ENCODE measurements around the gene RNF31. TPM values are rescaled to one million over a fixed set of nuclear protein-coding genes. Genes with fewer than 3 reads are reported as not detected.

The RNF31 gene
- polyA plus RNA-seq, 1 donor: 39.1 TPM

- no peaks in the 10 kb centered on the region for H3K27me3 ChIP-seq (ENCODE audit: control insufficient read depth, insufficient read depth, low read length)
- H3K27ac ChIP-seq (ENCODE audit: low read length): peak within 1 kb of the TSS; percentile 90
- DNase-seq: peak; percentile 98 to 99
- H3K4me1 ChIP-seq (ENCODE audit: control insufficient read depth, insufficient read depth, low read length): peaks cover 30% of the 10 kb centered on the region
- H3K9me3 ChIP-seq (ENCODE audit: control insufficient read depth, low read depth, low read length): no peaks in the 10 kb centered on the region
- H3K36me3 ChIP-seq (ENCODE audit: control insufficient read depth, insufficient read depth, low read length): peaks cover 71% of the 10 kb centered on the region
- no CpG with 5 or more reads among the region's 12 CpGs for WGBS (ENCODE audit: insufficient coverage, low lambda C conversion rate)
- H3K4me3 ChIP-seq (ENCODE audit: low read length): peak within 1 kb of the TSS; percentile 67
These were observed 13.8 kb downstream of the RNF31 start, which contains the start of gene IRF9 for GRCh38 chr14:24160850-24161804. IRF9 (plus strand) TSS chr14:24161265; CDS start chr14:24162145, 880 bp downstream.

- no CpG with 5 or more reads among the region's 8 CpGs for WGBS (ENCODE audit: insufficient coverage, low lambda C conversion rate)
- Histone ChIP-seq H3K4me1 (ENCODE audit: control insufficient read depth, insufficient read depth, low read length) (peaks cover 30% of the 10 kb centered on the region), H3K27ac (ENCODE audit: low read length) (peak overlapping the region; percentile 90), H3K36me3 (ENCODE audit: control insufficient read depth, insufficient read depth, low read length) (peaks cover 72% of the 10 kb centered on the region), H3K4me3 (ENCODE audit: low read length) (peak overlapping the region; percentile 67), H3K9me3 (ENCODE audit: control insufficient read depth, low read depth, low read length) (no peaks in the 10 kb centered on the region), H3K27me3 (ENCODE audit: control insufficient read depth, insufficient read depth, low read length) (no peaks in the 10 kb centered on the region)
- DNase-seq: no peak
These were observed 14.8 kb downstream of the RNF31 start for GRCh38 chr14:24162093-24162492.

GRCh38 chr14:24164518-24164991, 17.3 kb downstream of the RNF31 start:
- peaks cover 68% of the 10 kb centered on the region for H3K36me3 ChIP-seq (ENCODE audit: control insufficient read depth, insufficient read depth, low read length)
- DNase-seq: no peak

GRCh38 chr14:24165785-24166184, 18.5 kb downstream of the RNF31 start:
- Histone ChIP-seq H3K27me3 (ENCODE audit: control insufficient read depth, insufficient read depth, low read length) (no peaks in the 10 kb centered on the region), H3K27ac (ENCODE audit: low read length) (no peak overlapping the region), H3K4me3 (ENCODE audit: low read length) (no peak overlapping the region), H3K4me1 (ENCODE audit: control insufficient read depth, insufficient read depth, low read length) (peaks cover 19% of the 10 kb centered on the region), H3K9me3 (ENCODE audit: control insufficient read depth, low read depth, low read length) (no peaks in the 10 kb centered on the region), H3K36me3 (ENCODE audit: control insufficient read depth, insufficient read depth, low read length) (peaks cover 56% of the 10 kb centered on the region)
- WGBS (ENCODE audit: insufficient coverage, low lambda C conversion rate): 100% methylated on average over 1 of the region's 5 CpGs
- DNase-seq: no peak

More at GRCh38 chr14:24164518-24164991, 17.3 kb downstream of the RNF31 start:
- WGBS (ENCODE audit: insufficient coverage, low lambda C conversion rate): no CpG with 5 or more reads among the region's 14 CpGs
- H3K4me3 ChIP-seq (ENCODE audit: low read length): no peak overlapping the region
- no peak overlapping the region for H3K27ac ChIP-seq (ENCODE audit: low read length)
- no peaks in the 10 kb centered on the region for H3K9me3 ChIP-seq (ENCODE audit: control insufficient read depth, low read depth, low read length)
- peaks cover 30% of the 10 kb centered on the region for H3K4me1 ChIP-seq (ENCODE audit: control insufficient read depth, insufficient read depth, low read length)
- H3K27me3 ChIP-seq (ENCODE audit: control insufficient read depth, insufficient read depth, low read length): no peaks in the 10 kb centered on the region

GRCh38 chr14:24167469-24168114, 20.3 kb downstream of the RNF31 start:
- peaks cover 55% of the 10 kb centered on the region for H3K36me3 ChIP-seq (ENCODE audit: control insufficient read depth, insufficient read depth, low read length)
- 80% methylated on average over 1 of the region's 3 CpGs for WGBS (ENCODE audit: insufficient coverage, low lambda C conversion rate)
- peaks cover 14% of the 10 kb centered on the region for H3K4me1 ChIP-seq (ENCODE audit: control insufficient read depth, insufficient read depth, low read length)

GRCh38 chr14:24171422-24172260, 24.3 kb downstream of the RNF31 start, which contains the start of gene REC8:
REC8 (plus strand) TSS chr14:24172080; CDS start chr14:24172553, 473 bp downstream.
- H3K27ac ChIP-seq (ENCODE audit: low read length): peak within 1 kb of the TSS; percentile 82
- H3K4me1 ChIP-seq (ENCODE audit: control insufficient read depth, insufficient read depth, low read length): peaks cover 13% of the 10 kb centered on the region
- H3K9me3 ChIP-seq (ENCODE audit: control insufficient read depth, low read depth, low read length): no peaks in the 10 kb centered on the region
- WGBS (ENCODE audit: insufficient coverage, low lambda C conversion rate): no CpG with 5 or more reads among the region's 63 CpGs
- H3K36me3 ChIP-seq (ENCODE audit: control insufficient read depth, insufficient read depth, low read length): peaks cover 37% of the 10 kb centered on the region
- H3K27me3 ChIP-seq (ENCODE audit: control insufficient read depth, insufficient read depth, low read length): no peaks in the 10 kb centered on the region
- DNase-seq: peak; percentile 98 to 99
- peak within 1 kb of the TSS; percentile 74 for H3K4me3 ChIP-seq (ENCODE audit: low read length)

More at GRCh38 chr14:24167469-24168114, 20.3 kb downstream of the RNF31 start:
- Histone ChIP-seq H3K4me3 (ENCODE audit: low read length) (no peak overlapping the region), H3K27me3 (ENCODE audit: control insufficient read depth, insufficient read depth, low read length) (no peaks in the 10 kb centered on the region), H3K27ac (ENCODE audit: low read length) (no peak overlapping the region), H3K9me3 (ENCODE audit: control insufficient read depth, low read depth, low read length) (no peaks in the 10 kb centered on the region)
- DNase-seq: no peak

GRCh38 chr14:24172261-24172860, 25.1 kb downstream of the RNF31 start:
- Histone ChIP-seq H3K36me3 (ENCODE audit: control insufficient read depth, insufficient read depth, low read length) (peaks cover 41% of the 10 kb centered on the region), H3K9me3 (ENCODE audit: control insufficient read depth, low read depth, low read length) (no peaks in the 10 kb centered on the region), H3K27ac (ENCODE audit: low read length) (peak overlapping the region; percentile 82), H3K4me3 (ENCODE audit: low read length) (peak overlapping the region; percentile 74), H3K27me3 (ENCODE audit: control insufficient read depth, insufficient read depth, low read length) (no peaks in the 10 kb centered on the region), H3K4me1 (ENCODE audit: control insufficient read depth, insufficient read depth, low read length) (peaks cover 18% of the 10 kb centered on the region)
- peak in 1 of 2 donors; percentile 40 for DNase-seq
- WGBS (ENCODE audit: insufficient coverage, low lambda C conversion rate): no CpG with 5 or more reads among the region's 30 CpGs

GRCh38 chr14:24172871-24173281, 25.6 kb downstream of the RNF31 start:
- Histone ChIP-seq H3K9me3 (ENCODE audit: control insufficient read depth, low read depth, low read length) (no peaks in the 10 kb centered on the region), H3K27ac (ENCODE audit: low read length) (peak overlapping the region; percentile 82), H3K36me3 (ENCODE audit: control insufficient read depth, insufficient read depth, low read length) (peaks cover 42% of the 10 kb centered on the region), H3K4me3 (ENCODE audit: low read length) (peak overlapping the region; percentile 74), H3K4me1 (ENCODE audit: control insufficient read depth, insufficient read depth, low read length) (peaks cover 24% of the 10 kb centered on the region), H3K27me3 (ENCODE audit: control insufficient read depth, insufficient read depth, low read length) (no peaks in the 10 kb centered on the region)
- WGBS (ENCODE audit: insufficient coverage, low lambda C conversion rate): no CpG with 5 or more reads among the region's 20 CpGs
- DNase-seq: no peak

GRCh38 chr14:24176599-24176998, 29.3 kb downstream of the RNF31 start:
- no CpG with 5 or more reads among the region's 5 CpGs for WGBS (ENCODE audit: insufficient coverage, low lambda C conversion rate)
- no peaks in the 10 kb centered on the region for H3K9me3 ChIP-seq (ENCODE audit: control insufficient read depth, low read depth, low read length)
- H3K4me3 ChIP-seq (ENCODE audit: low read length): no peak overlapping the region
- no peaks in the 10 kb centered on the region for H3K27me3 ChIP-seq (ENCODE audit: control insufficient read depth, insufficient read depth, low read length)
- no peak overlapping the region for H3K27ac ChIP-seq (ENCODE audit: low read length)
- DNase-seq: no peak
- peaks cover 57% of the 10 kb centered on the region for H3K4me1 ChIP-seq (ENCODE audit: control insufficient read depth, insufficient read depth, low read length)
- peaks cover 72% of the 10 kb centered on the region for H3K36me3 ChIP-seq (ENCODE audit: control insufficient read depth, insufficient read depth, low read length)
